ENCODE data around the gene RELN.
"Not testable (repeated sequence)": the region's sequence is repeated elsewhere in the genome, so short reads cannot be mapped to it uniquely, and the experiment has no call there.

RELN gene

GRCh38 chr7:103854611-103855010 lies 134.8 kb downstream of the RELN start:
- no peak for DNase-seq (ENCODE audit: low read depth in 2 of 2)

GRCh38 chr7:103851357-103851756 lies 138.1 kb downstream of the RELN start:
- no peak for DNase-seq (ENCODE audit: low read depth in 2 of 2)

- DNase-seq (ENCODE audit: low read depth in 2 of 2), result no peak
Measured at GRCh38 chr7:103843689-103844480, 145.6 kb downstream of the RELN start.

GRCh38 chr7:103833401-103833800 lies 156.1 kb downstream of the RELN start:
- no peak for DNase-seq (ENCODE audit: low read depth in 2 of 2)

- DNase-seq (ENCODE audit: low read depth in 2 of 2), result no peak
Measured at GRCh38 chr7:103832438-103832837, 157.0 kb downstream of the RELN start.

GRCh38 chr7:103824251-103824650 lies 165.2 kb downstream of the RELN start:
- no peak for DNase-seq (ENCODE audit: low read depth in 2 of 2)

GRCh38 chr7:103823084-103823483 lies 166.4 kb downstream of the RELN start:
- DNase-seq (ENCODE audit: low read depth in 2 of 2), result no peak

- DNase-seq (ENCODE audit: low read depth in 2 of 2), result no peak
Measured at GRCh38 chr7:103821092-103821491, 168.4 kb downstream of the RELN start.

- not testable (repeated sequence) for DNase-seq (ENCODE audit: low read depth in 2 of 2)
Measured at GRCh38 chr7:103815972-103816371, 173.5 kb downstream of the RELN start.

GRCh38 chr7:103813970-103814369 lies 175.5 kb downstream of the RELN start:
- DNase-seq (ENCODE audit: low read depth in 2 of 2), result no peak

- DNase-seq (ENCODE audit: low read depth in 2 of 2), result no peak
Measured at GRCh38 chr7:103811997-103812396, 177.5 kb downstream of the RELN start.

- DNase-seq (ENCODE audit: low read depth in 2 of 2), result no peak
Measured at GRCh38 chr7:103811290-103811689, 178.2 kb downstream of the RELN start.

GRCh38 chr7:103810112-103810744 lies 179.2 kb downstream of the RELN start:
- no peak for DNase-seq (ENCODE audit: low read depth in 2 of 2)

- DNase-seq (ENCODE audit: low read depth in 2 of 2), result no peak
Measured at GRCh38 chr7:103809229-103809994, 180.0 kb downstream of the RELN start.

GRCh38 chr7:103805346-103805745 lies 184.1 kb downstream of the RELN start:
- DNase-seq (ENCODE audit: low read depth in 2 of 2), result no peak

GRCh38 chr7:103803631-103804030 lies 185.8 kb downstream of the RELN start:
- DNase-seq (ENCODE audit: low read depth in 2 of 2), result no peak

GRCh38 chr7:103799298-103799697 lies 190.2 kb downstream of the RELN start:
- no peak for DNase-seq (ENCODE audit: low read depth in 2 of 2)

- DNase-seq (ENCODE audit: low read depth in 2 of 2), result no peak
Measured at GRCh38 chr7:103797647-103798307, 191.7 kb downstream of the RELN start.

- DNase-seq (ENCODE audit: low read depth in 2 of 2), result no peak
Measured at GRCh38 chr7:103796327-103796962, 193.0 kb downstream of the RELN start.

- DNase-seq (ENCODE audit: low read depth in 2 of 2), result no peak
Measured at GRCh38 chr7:103795787-103796186, 193.7 kb downstream of the RELN start.

GRCh38 chr7:103795107-103795506 lies 194.4 kb downstream of the RELN start:
- DNase-seq (ENCODE audit: low read depth in 2 of 2), result no peak

- DNase-seq (ENCODE audit: low read depth in 2 of 2), result no peak
Measured at GRCh38 chr7:103794424-103794823, 195.0 kb downstream of the RELN start.

Data from activated CD8-positive, alpha-beta memory T cell treated with anti-CD3 and anti-CD28 coated beads for 4 hours (primary cell).